ENCODE measurements around the gene VWA7. TPM values are rescaled to one million over a fixed set of nuclear protein-coding genes. Genes with fewer than 3 reads are reported as not detected.
"Not testable (repeated sequence)": the region's sequence is repeated elsewhere in the genome, so short reads cannot be mapped to it uniquely, and the experiment has no call there.

Gene VWA7, protein sequence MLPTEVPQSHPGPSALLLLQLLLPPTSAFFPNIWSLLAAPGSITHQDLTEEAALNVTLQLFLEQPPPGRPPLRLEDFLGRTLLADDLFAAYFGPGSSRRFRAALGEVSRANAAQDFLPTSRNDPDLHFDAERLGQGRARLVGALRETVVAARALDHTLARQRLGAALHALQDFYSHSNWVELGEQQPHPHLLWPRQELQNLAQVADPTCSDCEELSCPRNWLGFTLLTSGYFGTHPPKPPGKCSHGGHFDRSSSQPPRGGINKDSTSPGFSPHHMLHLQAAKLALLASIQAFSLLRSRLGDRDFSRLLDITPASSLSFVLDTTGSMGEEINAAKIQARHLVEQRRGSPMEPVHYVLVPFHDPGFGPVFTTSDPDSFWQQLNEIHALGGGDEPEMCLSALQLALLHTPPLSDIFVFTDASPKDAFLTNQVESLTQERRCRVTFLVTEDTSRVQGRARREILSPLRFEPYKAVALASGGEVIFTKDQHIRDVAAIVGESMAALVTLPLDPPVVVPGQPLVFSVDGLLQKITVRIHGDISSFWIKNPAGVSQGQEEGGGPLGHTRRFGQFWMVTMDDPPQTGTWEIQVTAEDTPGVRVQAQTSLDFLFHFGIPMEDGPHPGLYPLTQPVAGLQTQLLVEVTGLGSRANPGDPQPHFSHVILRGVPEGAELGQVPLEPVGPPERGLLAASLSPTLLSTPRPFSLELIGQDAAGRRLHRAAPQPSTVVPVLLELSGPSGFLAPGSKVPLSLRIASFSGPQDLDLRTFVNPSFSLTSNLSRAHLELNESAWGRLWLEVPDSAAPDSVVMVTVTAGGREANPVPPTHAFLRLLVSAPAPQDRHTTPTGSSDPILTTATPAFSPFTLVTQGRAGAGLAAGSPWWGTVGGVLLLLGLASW
- 1 to 10 TPM in 1 of 4 donors, under 1 TPM in 2, not detected in 1; 0.36 to 1.6 (median 0.56) TPM for total RNA-seq

DNA sequence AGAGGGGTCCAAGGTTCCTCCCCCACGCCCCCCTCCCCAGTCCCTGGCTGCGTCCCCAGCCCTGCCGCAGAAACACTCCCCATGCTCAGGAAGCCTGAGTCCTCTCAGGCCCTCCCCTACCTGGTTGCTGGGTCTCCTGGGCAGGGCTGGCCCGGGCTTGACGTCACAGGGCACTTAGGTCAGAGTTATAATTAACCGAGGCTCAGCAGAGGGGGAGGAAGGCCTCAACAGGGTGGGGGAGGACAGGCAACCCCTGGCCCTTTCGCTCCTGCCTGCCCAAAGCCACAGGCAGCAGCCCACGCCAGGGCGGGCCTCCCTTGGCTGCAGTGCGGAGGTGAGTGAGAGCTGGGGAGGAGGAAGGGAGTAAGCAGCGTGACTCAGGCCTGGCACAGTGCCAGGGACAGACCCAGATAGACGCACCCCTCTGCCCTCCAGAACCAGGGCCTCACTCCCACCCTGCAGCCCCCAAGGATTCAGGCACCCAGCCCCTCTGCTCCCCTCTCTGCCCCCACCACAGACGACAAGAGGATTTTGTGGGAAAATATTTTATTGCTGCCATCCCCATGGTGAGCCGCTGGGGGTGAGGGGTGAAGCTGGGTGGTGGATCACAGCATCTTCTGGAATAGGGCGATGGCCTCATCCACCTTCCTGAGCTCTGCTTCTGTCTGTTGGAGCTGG, at the start of gene VWA7:
VWA7 (minus strand) TSS at position 340 of the 678 bp plus-strand sequence. CDS start 549 bp downstream, outside the sequence.
- DNase-seq (ENCODE audit: low spot score): peak; percentile 77
- TF ChIP-seq, protein P1, sequence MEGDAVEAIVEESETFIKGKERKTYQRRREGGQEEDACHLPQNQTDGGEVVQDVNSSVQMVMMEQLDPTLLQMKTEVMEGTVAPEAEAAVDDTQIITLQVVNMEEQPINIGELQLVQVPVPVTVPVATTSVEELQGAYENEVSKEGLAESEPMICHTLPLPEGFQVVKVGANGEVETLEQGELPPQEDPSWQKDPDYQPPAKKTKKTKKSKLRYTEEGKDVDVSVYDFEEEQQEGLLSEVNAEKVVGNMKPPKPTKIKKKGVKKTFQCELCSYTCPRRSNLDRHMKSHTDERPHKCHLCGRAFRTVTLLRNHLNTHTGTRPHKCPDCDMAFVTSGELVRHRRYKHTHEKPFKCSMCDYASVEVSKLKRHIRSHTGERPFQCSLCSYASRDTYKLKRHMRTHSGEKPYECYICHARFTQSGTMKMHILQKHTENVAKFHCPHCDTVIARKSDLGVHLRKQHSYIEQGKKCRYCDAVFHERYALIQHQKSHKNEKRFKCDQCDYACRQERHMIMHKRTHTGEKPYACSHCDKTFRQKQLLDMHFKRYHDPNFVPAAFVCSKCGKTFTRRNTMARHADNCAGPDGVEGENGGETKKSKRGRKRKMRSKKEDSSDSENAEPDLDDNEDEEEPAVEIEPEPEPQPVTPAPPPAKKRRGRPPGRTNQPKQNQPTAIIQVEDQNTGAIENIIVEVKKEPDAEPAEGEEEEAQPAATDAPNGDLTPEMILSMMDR (IDR thresholded peaks at IDR 0.05): no peak
- peak; percentile 94 for ATAC-seq (ENCODE audit: low FRiP score)

DNA sequence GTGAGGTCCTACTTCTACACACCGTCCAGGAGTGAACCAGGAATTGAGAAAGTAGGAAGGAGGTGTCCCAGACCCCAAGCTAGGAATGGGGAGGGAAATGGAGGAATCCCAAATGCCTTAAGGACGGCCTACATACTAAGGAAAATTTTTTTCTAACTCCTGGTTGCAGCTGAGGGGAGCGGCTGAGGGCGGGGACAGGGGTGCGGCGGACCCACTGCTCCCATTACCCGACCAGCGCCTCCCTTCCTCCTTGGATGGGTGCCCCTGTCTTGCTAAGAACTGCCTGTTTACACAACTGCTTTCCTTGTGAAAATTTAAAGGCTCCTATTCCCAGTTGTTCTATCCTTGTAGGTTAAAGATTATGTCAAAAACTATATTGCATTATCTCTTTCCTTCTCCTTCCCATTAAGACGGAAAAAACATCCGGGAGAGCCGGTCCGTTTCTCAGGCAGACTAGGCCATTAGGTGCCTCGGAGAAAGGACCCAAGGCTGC, 49.7 kb upstream of the VWA7 start:
- peak; percentile 24 for ATAC-seq (ENCODE audit: low FRiP score)
- DNase-seq (ENCODE audit: low spot score): no peak
- TF ChIP-seq, protein P1 (IDR thresholded peaks at IDR 0.05): no peak

DNA sequence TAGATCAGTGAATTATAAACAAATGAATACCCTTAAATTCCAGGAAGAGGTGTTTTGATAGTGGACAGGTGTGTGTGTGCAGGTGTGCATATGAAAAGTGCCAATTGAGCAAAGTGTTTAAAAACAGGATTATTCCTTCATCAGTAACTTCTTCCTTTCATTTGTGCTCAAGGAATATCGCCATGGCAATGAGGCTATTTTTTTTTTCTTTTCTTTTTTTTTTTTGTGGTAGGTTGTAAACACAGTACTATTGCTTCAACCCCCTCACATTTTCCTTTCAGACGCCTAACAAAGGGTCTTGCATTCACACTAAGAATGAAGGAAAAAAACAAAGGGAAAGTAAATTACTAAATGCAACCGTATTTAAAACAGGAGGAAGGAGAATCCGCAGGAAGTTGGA, 48.4 kb upstream of the VWA7 start:
- TF ChIP-seq, protein P1 (IDR thresholded peaks at IDR 0.05): no peak
- no peak for DNase-seq (ENCODE audit: low spot score)
- ATAC-seq (ENCODE audit: low FRiP score): no peak

DNA sequence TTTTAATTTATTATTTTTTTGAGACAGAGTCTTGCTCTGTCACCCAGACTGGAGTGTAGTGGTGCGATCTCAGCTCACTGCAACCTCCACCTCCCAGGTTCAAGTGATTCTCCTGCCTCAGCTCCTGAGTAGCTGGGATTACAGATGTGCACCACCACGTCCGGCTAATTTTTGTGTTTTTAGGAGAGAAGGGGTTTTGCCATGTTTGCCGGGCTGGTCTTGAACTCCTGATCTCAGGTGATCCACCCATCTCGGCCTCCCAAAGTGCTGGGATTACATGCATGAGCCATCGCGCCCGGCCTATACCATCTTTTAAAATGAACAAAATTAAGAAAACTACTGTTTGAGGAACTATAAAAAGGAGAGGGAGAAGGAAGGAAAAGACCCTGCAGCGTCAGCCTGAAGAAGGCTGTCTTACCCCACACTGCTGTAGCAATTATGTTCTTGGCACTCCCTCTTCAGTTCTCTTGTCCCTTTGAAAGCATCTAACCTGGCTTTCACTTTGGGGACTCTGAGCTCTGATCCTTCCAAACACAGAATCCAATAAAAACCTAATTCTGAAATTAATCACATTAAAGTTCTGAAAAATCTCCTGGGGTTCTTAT, 46.6 kb upstream of the VWA7 start:
- DNase-seq (ENCODE audit: low spot score); ATAC-seq (ENCODE audit: low FRiP score): not testable (repeated sequence)

DNA sequence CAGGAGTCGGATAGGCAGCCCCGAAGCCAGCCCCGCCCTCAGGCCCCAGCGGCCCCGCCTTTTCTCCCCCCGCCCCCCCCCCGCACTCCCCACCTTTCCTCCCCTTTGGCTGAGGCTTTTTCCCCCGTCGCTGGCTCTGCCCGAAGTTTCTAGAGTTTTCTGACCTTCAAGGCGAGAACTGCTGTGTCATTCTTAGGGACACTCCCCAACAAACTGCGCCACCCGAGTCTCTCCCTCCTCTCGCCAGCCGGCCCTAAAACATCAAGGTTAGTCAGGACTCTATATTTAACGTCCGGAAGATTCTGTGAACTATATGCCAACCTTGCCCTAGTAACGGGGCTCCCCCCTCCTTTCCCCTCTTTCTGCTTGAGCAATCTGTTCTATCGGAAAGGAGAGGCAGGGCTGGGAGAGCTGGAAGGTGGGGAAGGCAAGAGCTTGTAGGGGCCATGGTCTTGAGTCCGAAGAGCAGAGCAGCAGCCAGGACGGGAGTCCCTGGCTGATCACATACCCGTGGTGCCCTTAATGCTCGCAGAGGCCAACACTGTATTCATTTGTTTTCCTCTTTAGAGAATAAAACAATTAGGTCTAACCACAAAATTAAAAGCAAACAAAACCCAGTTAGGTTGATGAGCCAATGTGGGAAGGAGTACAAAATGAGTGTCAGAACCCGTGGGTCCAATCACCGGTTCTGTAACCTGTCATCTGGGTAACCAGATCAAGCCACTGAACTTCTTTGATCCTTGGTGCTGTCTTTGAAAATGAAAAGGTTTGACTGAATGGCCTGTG, 45.1 kb upstream of the VWA7 start:
- ATAC-seq (ENCODE audit: low FRiP score) (peak; percentile 55), DNase-seq (ENCODE audit: low spot score) (peak; percentile 48)
- TF ChIP-seq, protein P1 (IDR thresholded peaks at IDR 0.05): no peak

DNA sequence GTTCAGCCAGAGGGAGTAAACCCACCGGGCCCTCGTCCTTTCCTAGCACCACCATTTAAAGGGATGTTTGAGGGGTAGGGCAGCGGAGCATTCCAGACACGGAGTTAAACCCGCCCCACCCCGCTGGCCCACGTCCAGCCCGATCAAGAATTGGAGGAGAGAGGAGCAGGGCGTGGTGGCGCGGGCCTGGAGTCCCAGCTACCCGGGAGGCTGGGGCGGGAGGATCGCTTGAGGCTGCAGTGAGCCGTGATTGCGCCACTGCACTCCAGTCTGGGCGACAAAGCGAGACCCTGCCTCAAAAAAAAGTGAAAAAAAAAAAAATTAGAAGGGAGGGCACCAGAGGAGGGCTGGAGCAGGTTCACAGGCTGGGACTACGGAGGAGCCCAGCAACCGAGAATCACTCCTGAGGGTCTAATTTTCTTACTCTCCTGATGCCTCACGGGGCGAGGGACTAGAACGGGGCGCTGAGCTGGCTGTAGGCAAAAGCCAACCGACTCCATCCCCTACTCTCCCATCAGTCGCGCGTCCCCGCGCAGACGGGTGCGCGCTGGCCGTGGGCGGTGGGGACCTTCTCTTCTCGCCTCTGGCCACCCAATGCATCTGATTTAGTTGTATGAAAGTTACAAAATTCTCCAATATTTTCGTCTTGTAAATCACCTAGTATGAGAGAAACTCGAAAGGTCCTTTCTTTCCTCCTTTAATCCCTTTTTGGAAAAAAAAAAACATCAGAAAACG, 44.3 kb upstream of the VWA7 start:
- no peak for ATAC-seq (ENCODE audit: low FRiP score)
- TF ChIP-seq, protein P1 (IDR thresholded peaks at IDR 0.05): no peak
- peak; percentile 78 for DNase-seq (ENCODE audit: low spot score)

DNA sequence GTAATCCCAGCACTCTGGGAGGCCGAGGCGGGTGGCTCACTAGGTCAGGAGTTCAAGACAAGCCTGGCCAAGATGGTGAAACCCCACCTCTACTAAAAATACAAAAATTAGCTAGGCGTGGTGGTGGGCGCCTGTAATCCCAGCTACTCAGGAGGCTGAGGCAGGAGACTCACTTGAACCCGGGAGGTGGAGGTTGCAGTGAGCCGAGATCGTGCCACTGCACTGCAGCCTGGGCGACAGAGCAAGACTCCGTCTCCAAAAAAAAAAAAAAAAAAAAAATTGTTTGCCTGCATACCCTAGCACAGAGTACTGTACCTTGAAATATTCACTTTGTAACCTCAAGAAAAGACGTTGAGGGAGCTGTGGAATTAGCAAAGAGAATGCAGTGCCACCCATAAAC, 43.3 kb upstream of the VWA7 start:
- ATAC-seq (ENCODE audit: low FRiP score); DNase-seq (ENCODE audit: low spot score): not testable (repeated sequence)

Data from omental fat pad (tissue), 4 donors.